ENCODE results near the gene SMPD4.
"Not testable (repeated sequence)": the region's sequence is repeated elsewhere in the genome, so short reads cannot be mapped to it uniquely, and the experiment has no call there.

Gene SMPD4

DNA sequence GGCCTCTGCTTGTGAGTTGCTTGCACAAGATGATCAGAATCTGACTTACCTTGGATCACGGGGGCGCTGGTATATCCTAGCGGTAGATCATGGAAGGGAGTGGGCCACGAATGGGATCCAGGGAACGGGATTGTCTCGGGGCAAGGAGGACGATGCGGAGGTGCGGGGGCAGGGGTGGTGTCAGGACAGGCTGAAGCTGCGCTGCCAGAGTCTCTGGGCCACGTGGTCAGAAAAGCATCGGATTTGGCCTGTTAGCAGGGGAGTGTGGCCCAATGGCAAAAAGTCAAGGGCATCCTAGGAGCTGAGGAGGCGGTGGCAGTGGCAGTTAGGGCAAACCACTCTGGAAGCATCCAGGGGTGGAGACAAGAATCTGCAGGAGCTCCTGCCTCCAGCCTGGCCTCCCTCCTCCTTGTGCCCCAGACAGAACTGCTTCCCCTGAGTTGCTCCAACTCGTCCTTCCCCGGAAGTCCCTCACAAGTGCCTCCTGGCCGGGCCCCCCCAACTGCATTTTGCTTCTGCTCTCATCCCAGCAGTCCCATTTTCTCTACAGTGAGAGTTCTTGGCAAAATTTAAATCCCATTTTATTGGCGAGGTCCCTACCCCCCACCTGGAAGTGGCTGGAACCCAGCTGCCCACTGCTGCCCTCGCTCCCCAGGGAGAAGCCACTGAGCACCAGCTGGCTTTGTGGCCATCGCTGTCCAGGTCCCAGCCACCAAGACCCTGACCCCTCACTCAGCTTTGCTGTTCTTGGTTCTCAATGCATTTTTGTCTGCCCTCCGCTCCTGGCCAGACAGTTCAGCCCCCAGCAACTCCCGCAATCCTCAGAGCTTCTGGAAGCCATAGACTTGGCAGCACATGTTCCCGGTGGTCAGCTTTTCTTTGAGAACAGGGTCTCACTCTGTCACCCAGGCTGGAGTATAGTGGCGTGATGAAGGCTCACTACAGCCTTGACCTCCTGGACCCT is 30.9 kb downstream of the SMPD4 start:
- TF ChIP-seq CTCF (IDR thresholded peaks at IDR 0.05; ENCODE audit: insufficient read depth, low read depth, low read length, missing control alignments), result no peak
- DNase-seq (ENCODE audit: low read depth), result no peak
- no peak overlapping the region for H3K4me3 ChIP-seq (ENCODE audit: low read depth, low read length)

DNA sequence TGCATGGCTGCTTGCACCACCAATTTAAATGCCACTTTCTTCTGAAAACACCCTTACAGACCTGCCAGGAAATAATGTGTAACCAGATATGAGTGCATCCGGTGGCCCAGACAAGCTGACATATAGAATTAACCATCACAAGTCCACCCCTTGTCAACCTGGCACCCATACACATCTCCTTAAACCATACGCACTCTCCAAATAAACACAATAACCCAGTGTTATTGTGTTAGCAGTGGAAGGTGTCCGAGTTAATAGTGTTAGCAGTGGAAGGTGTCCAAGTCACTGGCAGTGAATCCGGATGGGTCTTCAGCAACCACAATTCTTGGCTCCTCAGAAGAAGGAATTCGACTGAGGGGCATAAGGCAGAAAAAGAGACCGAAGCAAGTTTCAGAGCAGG is 32.9 kb downstream of the SMPD4 start:
- not testable (repeated sequence) for DNase-seq (ENCODE audit: low read depth); H3K4me3 ChIP-seq (ENCODE audit: low read depth, low read length)

DNA sequence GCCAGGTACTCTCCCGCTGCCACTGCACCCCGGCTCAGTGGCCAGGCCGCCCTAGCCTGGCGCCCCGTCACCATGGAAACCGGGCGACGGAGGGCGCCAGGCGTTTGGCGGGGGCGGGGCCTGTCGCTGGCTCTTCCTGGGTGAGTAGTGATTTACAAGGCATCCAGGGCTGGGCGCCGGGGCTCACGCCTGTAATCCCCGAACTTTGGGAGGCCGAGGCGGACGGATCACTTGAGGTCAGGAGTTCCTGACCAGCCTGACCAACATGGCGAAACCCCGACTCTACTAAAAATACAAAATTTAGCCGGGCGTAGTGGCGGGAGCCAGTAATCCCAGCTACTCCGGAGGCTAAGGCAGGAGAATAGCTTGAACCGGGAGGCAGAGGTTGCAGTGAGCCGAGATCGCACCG is 36.4 kb downstream of the SMPD4 start, which contains the start of gene CCDC74B:
Gene CCDC74B, minus strand, starts transcription at position 107 of the 409 bp plus-strand sequence. CDS start 116 bp downstream, outside the sequence.
- H3K4me3 ChIP-seq (ENCODE audit: low read depth, low read length), result peak within 1 kb of the TSS; percentile 40
- DNase-seq (ENCODE audit: low read depth), result peak; percentile 69

DNA sequence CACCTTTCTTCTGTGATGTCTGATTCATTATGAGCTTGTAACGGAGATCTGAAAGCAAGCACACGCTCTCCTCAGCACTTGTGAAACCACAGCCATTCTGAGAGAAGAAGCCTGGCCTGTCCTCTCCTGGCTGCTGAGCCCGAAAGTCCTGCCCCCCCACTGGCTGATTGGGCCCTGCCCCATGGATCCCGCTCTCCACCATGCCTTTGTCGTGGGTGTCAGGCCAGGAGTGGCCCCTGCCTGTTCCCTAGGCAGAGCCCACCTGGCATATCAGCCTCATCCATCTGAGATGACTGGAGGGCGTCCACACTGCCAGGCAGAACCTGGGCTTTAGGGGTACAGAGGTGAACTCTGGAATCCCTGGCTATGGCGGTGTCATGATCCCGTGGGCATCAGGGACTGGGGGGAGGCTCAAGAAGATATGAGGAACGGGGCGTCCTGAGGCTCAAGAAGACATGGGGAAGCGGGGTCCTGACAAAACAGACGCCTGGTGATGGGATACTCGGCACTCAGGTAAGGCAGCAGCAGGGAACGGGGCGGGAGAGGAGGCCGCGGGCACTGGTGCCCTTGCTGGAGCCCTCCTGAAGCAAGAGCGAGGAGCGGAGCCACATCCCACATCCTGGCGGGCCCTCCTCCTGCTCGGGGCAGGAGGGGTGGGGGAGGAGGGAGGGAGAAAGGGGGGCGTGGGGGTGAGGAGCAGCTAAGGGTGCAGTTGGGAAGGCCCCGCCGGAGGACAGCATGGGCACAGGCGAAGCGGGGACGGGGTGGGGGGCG is 37.9 kb downstream of the SMPD4 start:
- H3K4me3 ChIP-seq (ENCODE audit: low read depth, low read length), result not testable (repeated sequence)
- DNase-seq (ENCODE audit: low read depth), result peak; percentile 44

DNA sequence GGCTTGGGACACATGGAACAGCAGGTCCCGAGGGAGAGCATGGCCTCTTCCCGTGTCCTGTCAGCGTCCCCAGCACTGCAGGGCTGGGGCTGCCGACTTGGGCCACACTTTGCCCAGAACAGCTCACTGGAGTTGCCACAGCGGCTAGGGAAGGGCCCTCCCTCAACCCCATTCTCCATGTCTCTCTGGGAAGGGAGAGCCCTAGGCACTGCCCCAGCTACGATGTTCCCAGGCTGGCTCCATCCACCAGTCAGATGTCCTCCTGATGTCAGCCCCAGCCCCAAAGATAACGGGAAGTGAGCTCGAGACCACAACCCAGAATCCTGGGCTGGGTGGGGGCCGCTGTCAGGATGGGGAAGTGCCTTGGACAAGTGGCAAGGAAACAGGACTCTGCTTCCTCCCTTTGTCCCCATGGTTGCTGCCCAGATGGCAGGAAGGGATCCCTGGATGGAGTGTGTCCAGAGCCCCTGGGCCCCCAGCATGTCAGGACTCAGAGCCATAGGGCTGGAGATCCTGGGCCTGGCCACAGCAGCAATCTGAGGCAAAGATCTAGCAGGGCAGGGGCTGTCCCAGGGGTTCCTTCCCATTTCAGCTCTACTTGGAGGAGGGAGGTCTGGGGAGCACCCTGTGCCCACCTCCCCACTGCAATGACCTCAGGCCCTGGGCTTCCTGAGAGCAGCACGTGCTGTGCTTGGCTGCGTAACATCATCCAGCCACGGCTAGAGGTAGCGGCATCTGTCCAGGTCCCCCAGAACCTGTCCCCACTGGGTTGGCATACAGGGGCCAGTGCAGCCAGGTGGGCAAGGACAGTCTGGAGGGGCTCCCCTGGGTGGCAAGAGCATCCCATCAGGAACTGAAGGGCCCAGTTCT is 38.8 kb downstream of the SMPD4 start:
- DNase-seq (ENCODE audit: low read depth); H3K4me3 ChIP-seq (ENCODE audit: low read depth, low read length): not testable (repeated sequence)

GRCh38 chr2:130141645-130142370 is 39.6 kb downstream of the SMPD4 start:
- not testable (repeated sequence) for H3K4me3 ChIP-seq (ENCODE audit: low read depth, low read length); DNase-seq (ENCODE audit: low read depth)

- not testable (repeated sequence) for DNase-seq (ENCODE audit: low read depth); H3K4me3 ChIP-seq (ENCODE audit: low read depth, low read length)
Observed at GRCh38 chr2:130141002-130141401, 40.4 kb downstream of the SMPD4 start.

DNA sequence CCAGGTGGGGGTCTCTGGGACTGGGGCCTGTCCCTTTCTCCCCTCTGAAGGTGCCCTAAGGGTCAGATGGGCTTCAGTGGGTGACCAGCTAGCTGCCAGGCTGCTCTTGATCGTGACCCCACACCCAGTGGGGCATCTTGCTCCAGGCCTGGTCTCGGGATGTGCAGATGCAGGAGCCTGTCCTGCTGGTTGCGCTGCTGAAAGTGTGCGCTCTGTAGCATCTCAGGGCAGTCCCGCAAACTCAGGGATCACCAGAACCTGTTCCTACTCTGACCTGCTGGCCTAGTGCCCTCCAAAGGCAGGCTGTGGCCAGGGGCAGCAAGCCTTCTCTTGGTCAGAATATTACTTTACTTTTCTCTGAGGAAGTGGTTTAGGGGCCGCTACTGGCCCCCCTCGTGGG is 40.9 kb downstream of the SMPD4 start:
- not testable (repeated sequence) for H3K4me3 ChIP-seq (ENCODE audit: low read depth, low read length); DNase-seq (ENCODE audit: low read depth)

DNA sequence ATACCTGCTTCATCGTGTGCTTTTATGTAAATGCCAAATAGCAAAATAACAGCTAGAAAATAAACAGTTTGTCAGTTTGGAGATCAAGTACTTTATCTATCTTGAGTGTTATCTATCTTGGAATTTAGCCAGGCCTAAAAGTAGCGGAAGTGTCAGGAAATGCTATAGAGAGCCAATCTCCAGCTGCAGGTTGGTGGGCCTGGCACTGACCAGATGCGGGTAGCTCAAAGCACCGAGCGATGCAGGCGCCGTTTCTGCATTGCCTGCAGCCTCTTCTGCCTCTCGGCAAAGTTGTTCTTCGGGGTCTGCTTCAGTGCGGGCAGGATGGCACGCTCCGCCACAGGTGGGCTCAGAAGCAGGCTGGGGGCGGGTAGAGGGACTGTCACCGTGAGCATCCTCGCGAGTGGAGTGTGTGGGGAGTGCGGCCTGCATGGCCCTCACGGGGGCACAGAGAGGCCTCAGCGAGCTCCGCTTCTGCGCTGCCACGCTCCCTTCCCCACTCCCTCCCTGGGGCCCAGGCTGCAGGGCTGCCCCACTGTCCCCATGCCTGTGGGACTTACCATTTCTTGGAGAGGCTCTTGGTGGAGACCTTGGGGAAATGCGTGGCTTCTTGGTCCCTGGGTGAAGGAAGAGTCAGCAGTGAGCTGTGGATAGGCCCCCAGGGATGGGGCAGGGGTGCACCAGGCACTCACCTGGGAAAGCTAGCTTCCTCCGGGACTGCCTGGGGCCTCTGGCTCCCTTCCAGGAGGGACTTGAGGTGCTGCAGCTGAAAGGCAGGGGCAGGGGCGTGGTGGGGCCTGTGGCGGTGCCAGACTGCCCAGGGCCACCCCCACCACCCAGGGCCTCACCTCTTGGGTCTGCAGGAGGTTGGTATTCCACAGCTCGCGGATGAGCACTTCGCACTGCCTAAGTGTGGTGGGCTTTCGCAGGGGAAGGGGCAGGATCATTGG is 41.8 kb downstream of the SMPD4 start:
- DNase-seq (ENCODE audit: low read depth); H3K4me3 ChIP-seq (ENCODE audit: low read depth, low read length): not testable (repeated sequence)

GRCh38 chr2:130138841-130139251 is 42.6 kb downstream of the SMPD4 start:
- not testable (repeated sequence) for DNase-seq (ENCODE audit: low read depth); H3K4me3 ChIP-seq (ENCODE audit: low read depth, low read length)

DNA sequence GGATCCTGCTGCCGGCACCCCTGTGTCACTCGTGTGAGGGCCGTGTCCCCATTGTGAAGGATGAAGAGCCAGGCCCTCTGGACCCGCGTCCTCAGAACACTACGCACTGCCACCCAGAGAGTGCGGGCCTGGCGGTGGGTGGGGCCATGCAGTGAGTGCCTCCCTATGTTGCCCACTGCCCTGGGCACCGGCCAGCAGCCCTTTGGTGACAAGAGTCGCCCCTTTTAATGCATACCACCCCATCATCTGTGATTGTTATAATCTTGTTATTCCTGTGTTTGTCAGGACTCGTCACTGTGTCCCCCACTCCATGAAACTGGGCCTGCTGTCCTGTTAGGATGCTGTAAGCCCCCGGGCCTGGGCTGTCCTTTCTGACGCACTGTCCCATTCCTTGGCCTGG is 43.1 kb downstream of the SMPD4 start:
- DNase-seq (ENCODE audit: low read depth); H3K4me3 ChIP-seq (ENCODE audit: low read depth, low read length): not testable (repeated sequence)

DNA sequence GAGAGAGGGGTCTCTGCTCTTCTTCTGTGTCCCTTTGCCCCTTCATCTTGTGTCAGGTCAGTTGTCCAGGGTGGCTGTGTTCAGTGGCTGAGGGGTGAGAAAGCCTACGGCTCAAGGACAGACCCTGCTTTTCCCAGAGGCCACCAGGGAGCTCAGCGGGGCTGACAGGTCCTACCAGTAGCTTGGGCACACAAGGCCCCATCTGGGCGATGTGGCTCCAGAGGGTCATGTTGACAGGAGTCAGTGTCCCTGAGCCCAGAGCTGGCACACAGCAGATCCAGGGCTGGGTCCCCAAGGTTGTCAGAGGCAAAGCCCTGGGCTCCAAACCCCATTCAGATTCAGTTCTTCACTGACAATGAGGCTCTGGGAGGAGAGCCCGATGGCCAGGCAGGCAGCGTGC is 44.3 kb downstream of the SMPD4 start:
- not testable (repeated sequence) for H3K4me3 ChIP-seq (ENCODE audit: low read depth, low read length); DNase-seq (ENCODE audit: low read depth)

DNA sequence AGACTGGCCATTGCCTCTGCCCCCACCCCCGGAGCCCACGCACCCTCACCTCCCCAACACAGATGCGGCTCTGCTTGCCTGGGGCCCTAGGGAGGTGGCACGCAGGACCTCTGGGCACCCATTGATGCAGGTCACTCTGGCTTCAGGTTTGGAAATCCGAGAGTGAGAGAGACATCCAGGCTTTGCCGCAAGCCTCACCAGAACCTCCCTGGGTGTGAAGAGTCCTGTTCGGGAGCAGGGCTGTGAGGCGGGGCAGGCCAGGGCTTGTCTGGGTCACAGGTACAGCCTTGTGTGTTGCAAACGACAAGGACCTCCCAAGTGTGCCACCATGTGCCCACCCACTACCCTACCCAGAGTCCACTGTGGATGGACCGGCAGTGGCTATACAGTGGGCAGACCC is 44.9 kb downstream of the SMPD4 start:
- not testable (repeated sequence) for DNase-seq (ENCODE audit: low read depth); H3K4me3 ChIP-seq (ENCODE audit: low read depth, low read length)

Data from GM12865 (cell line).